Smooth muscle cell (in vitro differentiated cells): ENCODE measurements around the gene CAMK1D. TPM values are rescaled to one million over a fixed set of nuclear protein-coding genes. Genes with fewer than 3 reads are reported as not detected.
"Not testable (repeated sequence)": the region's sequence is repeated elsewhere in the genome, so short reads cannot be mapped to it uniquely, and the experiment has no call there.

ENCODE experiments used
- DNase-seq: peaks from one replicate; lab custom pipeline; 2025; ENCODE audit not compliant: unreplicated experiment; lab: John Stamatoyannopoulos, UW
- H2AFZ ChIP-seq: fragments of 200-600 bp; sonication (generic); 2 replicates; pipeline ENCODE4 v1.6.0; 2016; ENCODE audit warnings: antibody characterized with exemption, low read depth, mild to moderate bottlenecking
- H3F3A ChIP-seq: fragments of 200-600 bp; sonication (generic); 2 replicates; pipeline ENCODE4 v1.6.0; 2017; ENCODE audit warnings: antibody characterized with exemption, low read depth
- H3K27ac ChIP-seq: fragments of 200-600 bp; sonication (generic); 2 replicates; pipeline ENCODE4 v1.5.1; 2016; ENCODE audit warnings: low read depth, mild to moderate bottlenecking
- H3K27me3 ChIP-seq: fragments of 200-600 bp; sonication (generic); 2 replicates; pipeline ENCODE4 v1.6.1; 2016; ENCODE audit warnings: low read depth, mild to moderate bottlenecking
- H3K36me3 ChIP-seq: fragments of 200-600 bp; sonication (generic); 2 replicates; pipeline ENCODE4 v1.5.1; 2016; ENCODE audit warnings: low read depth
- H3K4me1 ChIP-seq: fragments of 200-600 bp; sonication (generic); 2 replicates; pipeline ENCODE4 v1.5.1; 2016; ENCODE audit warnings: low read depth
- H3K4me2 ChIP-seq: fragments of 200-600 bp; sonication (generic); 2 replicates; pipeline ENCODE4 v1.6.0; 2016; ENCODE audit warnings: mild to moderate bottlenecking
- H3K4me3 ChIP-seq: fragments of 200-600 bp; sonication (generic); 2 replicates; pipeline ENCODE4 v1.5.1; 2016; ENCODE audit warnings: mild to moderate bottlenecking
- H3K79me2 ChIP-seq: fragments of 200-600 bp; sonication (generic); 2 replicates; pipeline ENCODE4 v1.6.0; 2016; ENCODE audit warnings: low read depth, mild to moderate bottlenecking
- H3K9ac ChIP-seq: fragments of 200-600 bp; sonication (generic); 2 replicates; pipeline ENCODE4 v1.6.0; 2016; ENCODE audit warnings: low read depth
- H3K9me3 ChIP-seq: fragments of 200-600 bp; sonication (generic); replicated peaks from 2 replicates; pipeline ENCODE4 v1.5.1; 2016; ENCODE audit warnings: low read depth
- H4K20me1 ChIP-seq: fragments of 200-600 bp; sonication (generic); 2 replicates; pipeline ENCODE4 v1.6.0; 2016; ENCODE audit warnings: low read depth
- CTCF ChIP-seq: fragments of 200-600 bp; sonication (generic); IDR thresholded peaks from 2 replicates; pipeline ENCODE4 v1.5.1; 2017; ENCODE audit warnings: borderline replicate concordance, mild to moderate bottlenecking, antibody characterized with exemption; ENCODE audit not compliant: insufficient read depth, poor library complexity, severe bottlenecking
- WGBS: methylation state at CpG from one replicate; pipeline ENCODE4 v1.1.7; 2016; ENCODE audit warnings: low lambda C conversion rate; 5-methylcytosine and 5-hydroxymethylcytosine counted together
- polyA plus RNA-seq: library from polyadenylated mRNA; unstranded; fragments of >200 nt; fragmentation: Nextera tagmentation; extraction: Ambion mirVana; gene quantifications from 2 replicates; pipeline ENCODE4 v1.2.1, GENCODE V29; 2016
- total RNA-seq: library from RNA; depleted of rRNA; stranded (reverse); fragments of >200 nt; gene quantifications from 2 replicates; pipeline ENCODE4 v1.2.3, GENCODE V29; 2014

The CAMK1D gene
- total and polyA plus RNA-seq, 2 experiments from 2014 or later = 1.6 to 2.3 TPM

- DNase-seq = no peak
- 52% methylated on average over 13 of the region's 13 CpGs for whole genome bisulfite sequencing
- Histone ChIP-seq H3K79me2 (no peaks in the 10 kb centered on the region), H3K9me3 (no peaks in the 10 kb centered on the region), H3K4me1 (no peaks in the 10 kb centered on the region), H4K20me1 (no peaks in the 10 kb centered on the region), H3K36me3 (no peaks in the 10 kb centered on the region), H3F3A (no peaks in the 10 kb centered on the region), H3K9ac (no peak overlapping the region), H3K27me3 (no peaks in the 10 kb centered on the region), H3K4me3 (no peak overlapping the region), H3K4me2 (no peak overlapping the region), H2AFZ (no peak overlapping the region), H3K27ac (no peak overlapping the region)
- TF ChIP-seq CTCF = no peak
Observed at GRCh38 chr10:12489806-12490205, 140.5 kb downstream of the CAMK1D start.

DNA sequence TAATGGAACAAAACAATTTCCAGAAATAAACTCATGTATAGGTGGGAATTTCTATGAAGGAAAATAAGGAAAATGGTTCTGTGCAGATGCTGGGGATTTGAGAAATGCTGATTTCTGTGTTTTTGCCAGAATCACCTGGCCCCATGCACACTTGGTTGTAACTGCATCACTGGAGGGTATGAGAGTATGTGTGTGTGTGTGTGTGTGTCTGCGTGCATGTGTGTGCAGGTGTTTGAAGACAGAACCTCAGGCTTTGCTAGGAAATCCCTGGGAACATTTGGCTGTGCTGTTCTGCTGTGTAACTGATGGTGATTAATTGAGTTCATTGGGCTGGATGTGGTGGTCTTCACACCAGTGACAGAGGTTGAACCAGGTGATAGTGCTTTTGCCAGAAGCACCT, 141.6 kb downstream of the CAMK1D start:
- Histone ChIP-seq H3K4me1 (no peaks in the 10 kb centered on the region), H3K9ac (no peak overlapping the region), H4K20me1 (no peaks in the 10 kb centered on the region), H3K27ac (no peak overlapping the region), H3F3A (no peaks in the 10 kb centered on the region), H3K9me3 (no peaks in the 10 kb centered on the region), H3K4me2 (no peak overlapping the region), H2AFZ (no peak overlapping the region), H3K36me3 (no peaks in the 10 kb centered on the region), H3K27me3 (no peaks in the 10 kb centered on the region), H3K4me3 (no peak overlapping the region), H3K79me2 (no peaks in the 10 kb centered on the region)
- no peak for TF ChIP-seq CTCF
- no peak for DNase-seq
- 100% methylated on average over 1 of the region's 1 CpG for WGBS

DNA sequence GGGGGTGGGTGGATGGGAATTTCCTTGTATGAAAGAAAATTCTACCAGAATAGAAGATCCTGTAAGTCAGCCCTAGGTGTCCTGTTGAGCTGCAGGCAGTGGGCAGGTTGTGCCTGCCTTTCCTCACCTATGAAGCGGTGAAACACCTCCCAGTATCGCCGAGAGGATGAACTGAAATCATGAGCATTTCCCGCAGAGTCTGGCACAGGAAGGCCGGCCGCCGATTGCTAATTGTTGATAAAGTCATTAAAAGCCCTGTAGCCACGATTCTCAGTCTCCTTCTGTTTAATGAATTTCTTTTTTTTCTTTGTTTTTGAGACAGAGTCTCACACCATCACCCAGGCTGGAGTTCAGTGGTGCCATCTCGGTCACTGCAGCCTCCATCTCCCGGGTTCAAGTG, 142.1 kb downstream of the CAMK1D start:
- WGBS = 92% methylated on average over 10 of the region's 10 CpGs
- H3K36me3 ChIP-seq = no peaks in the 10 kb centered on the region
- no peaks in the 10 kb centered on the region for H4K20me1 ChIP-seq
- TF ChIP-seq CTCF = no peak
- H3K4me2 ChIP-seq = no peak overlapping the region
- no peaks in the 10 kb centered on the region for H3K79me2 ChIP-seq
- DNase-seq = no peak
- H3K27ac ChIP-seq = no peak overlapping the region
- no peaks in the 10 kb centered on the region for H3K4me1 ChIP-seq
- no peaks in the 10 kb centered on the region for H3F3A ChIP-seq
- no peak overlapping the region for H3K4me3 ChIP-seq
- no peaks in the 10 kb centered on the region for H3K27me3 ChIP-seq
- H3K9me3 ChIP-seq = no peaks in the 10 kb centered on the region
- H3K9ac ChIP-seq = no peak overlapping the region
- H2AFZ ChIP-seq = no peak overlapping the region

- H3K36me3 ChIP-seq = no peaks in the 10 kb centered on the region
- no peaks in the 10 kb centered on the region for H3K4me1 ChIP-seq
- no peaks in the 10 kb centered on the region for H3F3A ChIP-seq
- H4K20me1 ChIP-seq = no peaks in the 10 kb centered on the region
- H3K9ac ChIP-seq = no peak overlapping the region
- no peak overlapping the region for H3K4me3 ChIP-seq
- WGBS = 95% methylated on average over 8 of the region's 8 CpGs
- TF ChIP-seq CTCF = no peak
- H3K79me2 ChIP-seq = no peaks in the 10 kb centered on the region
- no peaks in the 10 kb centered on the region for H3K27me3 ChIP-seq
- H3K27ac ChIP-seq = no peak overlapping the region
- DNase-seq = no peak
- no peaks in the 10 kb centered on the region for H3K9me3 ChIP-seq
- H2AFZ ChIP-seq = no peak overlapping the region
- no peak overlapping the region for H3K4me2 ChIP-seq
Observed at GRCh38 chr10:12492016-12492415, 142.7 kb downstream of the CAMK1D start.

DNA sequence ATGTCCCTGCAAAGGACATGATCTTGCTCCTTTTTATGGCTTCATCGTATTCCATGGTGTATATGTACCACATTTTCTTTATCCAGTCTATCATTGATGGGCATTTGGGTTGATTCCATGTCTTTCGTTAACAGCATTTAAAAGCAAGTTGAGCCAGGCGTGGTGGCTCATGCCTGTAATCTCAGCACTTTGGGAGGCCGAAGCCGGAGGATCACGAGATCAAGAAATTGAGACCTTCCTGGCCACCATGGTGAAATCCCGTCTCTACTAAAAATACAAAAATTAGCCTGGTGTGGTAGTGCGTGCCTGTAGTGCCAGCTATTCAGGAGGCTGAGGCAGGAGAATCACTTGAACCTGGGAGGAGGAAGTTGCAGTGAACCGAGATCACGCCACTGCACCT, 147.7 kb downstream of the CAMK1D start:
- not testable (repeated sequence) for H4K20me1 ChIP-seq, H3K9ac ChIP-seq, H3K9me3 ChIP-seq, H3F3A ChIP-seq, H3K4me2 ChIP-seq, H3K79me2 ChIP-seq, H3K4me3 ChIP-seq, DNase-seq, H3K36me3 ChIP-seq, H2AFZ ChIP-seq, H3K4me1 ChIP-seq, H3K27me3 ChIP-seq, H3K27ac ChIP-seq
- WGBS = 99% methylated on average over 10 of the region's 10 CpGs
